ACC112 (cell line): Measurements from ENCODE around the gene B4GALT4.

Experiments
- H2AFZ ChIP-seq: fragments of 200-600 bp; sonication (generic); one replicate; pipeline ENCODE4 v1.6.0; 2017; ENCODE audit warnings: antibody characterized with exemption, low read length; ENCODE audit not compliant: unreplicated experiment
- H3K27ac ChIP-seq: fragments of 200-600 bp; sonication (generic); 2 replicates; pipeline ENCODE4 v1.5.1; 2014; ENCODE audit warnings: low read depth, mild to moderate bottlenecking, antibody characterized with exemption, low read length, moderate library complexity
- H3K27me3 ChIP-seq: fragments of 200-600 bp; sonication (generic); 2 replicates; pipeline ENCODE4 v1.6.1; 2014; ENCODE audit warnings: mild to moderate bottlenecking, antibody characterized with exemption, low read length, moderate library complexity, mixed read lengths; ENCODE audit not compliant: insufficient read depth
- H3K36me3 ChIP-seq: fragments of 200-600 bp; sonication (generic); 2 replicates; pipeline ENCODE4 v1.6.1; 2016; ENCODE audit warnings: mild to moderate bottlenecking, antibody characterized with exemption, low read length, moderate library complexity, mixed read lengths; ENCODE audit not compliant: insufficient read depth
- H3K4me1 ChIP-seq: fragments of 200-600 bp; sonication (generic); one replicate; pipeline ENCODE4 v1.6.1; 2016; ENCODE audit warnings: low read length, mixed read lengths; ENCODE audit not compliant: insufficient read depth, unreplicated experiment, control insufficient read depth
- H3K4me3 ChIP-seq: fragments of 200-600 bp; sonication (generic); 2 replicates; pipeline ENCODE4 v1.5.1; 2014; ENCODE audit warnings: mild to moderate bottlenecking, low read depth, low read length
- H3K79me2 ChIP-seq: fragments of 200-600 bp; sonication (generic); one replicate; pipeline ENCODE4 v1.6.0; 2016; ENCODE audit warnings: low read length; ENCODE audit not compliant: control insufficient read depth, unreplicated experiment, insufficient read depth

Gene B4GALT4

DNA sequence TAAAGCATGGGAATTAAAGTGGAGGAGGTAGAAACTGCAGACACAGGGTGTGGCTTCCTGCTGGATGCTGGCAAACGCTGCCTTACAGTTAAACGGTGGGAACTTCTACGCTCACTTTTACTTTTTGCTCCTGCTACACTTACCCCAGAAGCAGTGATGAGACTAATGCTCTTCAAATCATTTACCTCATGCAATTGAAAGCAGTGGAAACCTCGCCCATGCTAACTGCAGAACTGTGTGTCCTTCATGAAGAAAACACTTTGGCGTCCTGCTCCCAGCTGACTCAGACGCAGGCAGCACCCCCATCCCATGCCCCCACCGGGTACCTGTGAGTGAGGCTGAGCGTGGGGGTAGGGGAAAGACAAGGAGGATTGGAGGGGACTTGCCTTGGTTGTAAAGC lies 35.5 kb downstream of the B4GALT4 start:
- H3K27ac ChIP-seq = no peak overlapping the region
- H3K4me1 ChIP-seq = peaks cover 6% of the 10 kb centered on the region
- H3K36me3 ChIP-seq = no peaks in the 10 kb centered on the region
- H3K79me2 ChIP-seq = no peaks in the 10 kb centered on the region
- no peaks in the 10 kb centered on the region for H3K27me3 ChIP-seq
- H2AFZ ChIP-seq = peak overlapping the region; percentile 23
- H3K4me3 ChIP-seq = no peak overlapping the region; the same call in 1 of the 2 replicates

DNA sequence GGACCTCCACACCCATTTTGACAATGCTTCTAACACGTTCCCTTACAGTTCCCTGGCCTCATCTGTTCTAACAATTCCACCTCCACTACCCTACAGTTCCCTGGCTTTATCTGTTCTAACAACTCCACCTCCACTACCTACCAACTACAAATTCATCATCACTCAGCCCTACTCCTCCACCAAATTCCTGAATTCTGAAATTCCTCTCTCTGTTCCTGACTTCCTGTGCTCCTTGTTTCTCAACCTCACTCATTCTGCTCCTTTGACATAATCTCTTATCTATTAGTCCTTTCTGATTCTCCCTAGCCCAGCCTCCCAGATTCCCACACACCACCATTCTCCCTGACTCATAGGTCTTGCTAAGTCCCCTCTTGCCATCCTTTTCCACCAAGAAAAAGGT lies 44.8 kb downstream of the B4GALT4 start:
- H3K27ac ChIP-seq = no peak overlapping the region
- no peaks in the 10 kb centered on the region for H3K79me2 ChIP-seq
- H2AFZ ChIP-seq = no peak overlapping the region

DNA sequence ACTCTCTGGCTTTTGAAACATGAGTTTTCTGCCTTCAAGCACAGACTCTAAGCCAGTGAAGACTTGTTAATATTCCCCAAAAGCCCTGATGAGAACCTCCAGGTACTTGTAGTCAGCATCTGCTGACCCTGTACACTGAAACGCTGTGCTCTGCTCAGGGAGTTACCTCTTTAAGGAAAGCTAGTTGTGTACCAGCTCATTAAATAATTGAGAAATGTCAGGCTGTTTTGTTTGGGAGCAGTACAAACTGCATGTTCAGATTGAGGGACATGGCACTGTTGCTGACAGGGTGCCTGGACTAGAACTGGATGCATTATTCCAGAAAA lies 45.6 kb downstream of the B4GALT4 start:
- peak overlapping the region; percentile 15; the same call in 1 of the 2 replicates for H3K4me3 ChIP-seq
- peaks cover 24% of the 10 kb centered on the region for H3K4me1 ChIP-seq
- no peak overlapping the region for H2AFZ ChIP-seq
- H3K79me2 ChIP-seq = no peaks in the 10 kb centered on the region
- H3K27ac ChIP-seq = no peak overlapping the region; the same call in 1 of the 2 replicates
- no peaks in the 10 kb centered on the region for H3K27me3 ChIP-seq
- H3K36me3 ChIP-seq = no peaks in the 10 kb centered on the region

More for the DNA sequence above, 44.8 kb downstream of the B4GALT4 start:
- Histone ChIP-seq H3K4me3 (no peak overlapping the region), H3K36me3 (no peaks in the 10 kb centered on the region), H3K27me3 (no peaks in the 10 kb centered on the region), H3K4me1 (peaks cover 24% of the 10 kb centered on the region)

DNA sequence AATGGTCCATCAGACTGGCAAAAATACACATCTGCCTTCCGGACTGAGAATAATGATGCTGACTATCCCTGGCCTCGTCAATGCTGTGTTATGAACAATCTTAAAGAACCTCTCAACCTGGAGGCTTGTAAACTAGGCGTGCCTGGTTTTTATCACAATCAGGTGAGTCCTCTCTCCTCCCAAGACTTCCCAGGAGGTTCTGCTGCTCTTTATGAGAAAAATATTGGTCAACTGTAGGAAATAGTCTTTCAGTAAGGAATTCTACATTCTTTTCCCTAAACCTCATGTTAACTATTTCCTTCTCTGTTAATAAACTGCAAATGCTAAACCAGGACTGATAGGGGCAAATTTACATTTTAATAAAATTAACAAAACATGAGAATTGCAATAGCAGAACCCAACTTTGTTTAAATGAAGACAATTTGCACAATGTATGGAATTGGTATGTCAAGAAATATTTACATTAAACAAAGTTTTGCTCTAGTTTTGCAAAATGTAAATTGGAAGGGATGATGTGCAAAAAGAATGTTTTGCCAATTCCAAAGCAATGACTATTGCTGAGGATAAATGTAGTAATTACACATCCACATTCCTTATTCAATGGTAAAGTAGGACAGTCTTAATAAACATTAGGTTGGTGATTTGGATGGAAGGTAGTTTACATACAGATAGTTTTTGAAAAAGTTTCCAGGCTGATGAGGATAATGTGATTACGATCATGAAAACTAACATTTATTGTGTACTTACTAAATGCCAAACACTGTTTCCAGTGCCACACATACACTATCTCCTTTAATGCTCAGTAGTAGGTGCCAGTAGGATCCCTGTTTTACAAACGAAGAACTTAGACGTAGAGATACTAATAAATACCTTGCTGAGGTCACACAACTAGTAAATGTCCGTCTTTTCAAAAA lies 46.2 kb downstream of the B4GALT4 start:
- Histone ChIP-seq H2AFZ (no peak overlapping the region), H3K4me3 (peak overlapping the region; percentile 15; the same call in 1 of the 2 replicates), H3K27ac (no peak overlapping the region; the same call in 1 of the 2 replicates), H3K27me3 (no peaks in the 10 kb centered on the region), H3K4me1 (peaks cover 24% of the 10 kb centered on the region), H3K79me2 (no peaks in the 10 kb centered on the region), H3K36me3 (no peaks in the 10 kb centered on the region)

DNA sequence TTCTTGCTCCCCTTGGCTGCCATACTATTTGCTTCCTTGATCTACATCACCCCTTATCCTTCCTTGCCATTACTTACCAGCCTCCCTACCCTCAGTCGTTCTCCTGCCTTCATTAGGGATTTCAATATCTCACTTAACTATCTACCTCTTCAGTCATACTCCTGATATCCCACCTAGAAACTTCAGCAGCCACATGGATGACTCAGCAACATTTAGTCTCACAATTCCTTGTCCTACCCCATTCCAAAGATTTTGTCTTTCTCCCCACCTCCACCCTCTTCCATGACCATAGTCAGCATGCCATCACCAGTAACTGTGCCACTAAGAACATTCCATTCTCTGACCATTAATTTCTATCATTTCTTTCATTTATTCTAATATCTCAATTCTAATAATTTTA lies 48.9 kb downstream of the B4GALT4 start:
- no peaks in the 10 kb centered on the region for H3K27me3 ChIP-seq
- no peaks in the 10 kb centered on the region for H3K36me3 ChIP-seq
- H3K79me2 ChIP-seq = no peaks in the 10 kb centered on the region
- H2AFZ ChIP-seq = no peak overlapping the region
- H3K4me3 ChIP-seq = no peak overlapping the region
- peaks cover 33% of the 10 kb centered on the region for H3K4me1 ChIP-seq
- H3K27ac ChIP-seq = no peak overlapping the region

DNA sequence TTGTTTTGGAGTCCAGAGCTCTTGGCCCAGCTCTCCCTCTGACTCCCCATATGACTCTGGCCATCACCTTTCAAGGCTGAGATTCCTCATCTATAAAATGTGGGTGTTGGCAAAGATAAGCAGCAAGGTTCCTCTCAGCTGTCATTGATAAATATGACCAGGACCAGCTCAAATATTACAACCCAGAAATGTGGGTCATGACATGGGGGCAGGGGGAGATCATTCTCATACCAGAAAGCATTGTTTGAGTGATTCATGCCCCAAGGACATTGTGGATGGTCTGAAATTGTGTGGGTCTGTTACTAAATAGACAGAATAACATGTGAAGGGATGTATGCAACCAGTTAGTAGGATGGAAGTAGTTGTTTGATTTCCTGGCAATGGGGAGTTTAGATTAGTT lies 53.4 kb downstream of the B4GALT4 start:
- no peaks in the 10 kb centered on the region for H3K27me3 ChIP-seq
- H3K27ac ChIP-seq = no peak overlapping the region
- no peaks in the 10 kb centered on the region for H3K79me2 ChIP-seq
- H2AFZ ChIP-seq = no peak overlapping the region
- no peaks in the 10 kb centered on the region for H3K36me3 ChIP-seq
- H3K4me3 ChIP-seq = no peak overlapping the region
- H3K4me1 ChIP-seq = peaks cover 20% of the 10 kb centered on the region

DNA sequence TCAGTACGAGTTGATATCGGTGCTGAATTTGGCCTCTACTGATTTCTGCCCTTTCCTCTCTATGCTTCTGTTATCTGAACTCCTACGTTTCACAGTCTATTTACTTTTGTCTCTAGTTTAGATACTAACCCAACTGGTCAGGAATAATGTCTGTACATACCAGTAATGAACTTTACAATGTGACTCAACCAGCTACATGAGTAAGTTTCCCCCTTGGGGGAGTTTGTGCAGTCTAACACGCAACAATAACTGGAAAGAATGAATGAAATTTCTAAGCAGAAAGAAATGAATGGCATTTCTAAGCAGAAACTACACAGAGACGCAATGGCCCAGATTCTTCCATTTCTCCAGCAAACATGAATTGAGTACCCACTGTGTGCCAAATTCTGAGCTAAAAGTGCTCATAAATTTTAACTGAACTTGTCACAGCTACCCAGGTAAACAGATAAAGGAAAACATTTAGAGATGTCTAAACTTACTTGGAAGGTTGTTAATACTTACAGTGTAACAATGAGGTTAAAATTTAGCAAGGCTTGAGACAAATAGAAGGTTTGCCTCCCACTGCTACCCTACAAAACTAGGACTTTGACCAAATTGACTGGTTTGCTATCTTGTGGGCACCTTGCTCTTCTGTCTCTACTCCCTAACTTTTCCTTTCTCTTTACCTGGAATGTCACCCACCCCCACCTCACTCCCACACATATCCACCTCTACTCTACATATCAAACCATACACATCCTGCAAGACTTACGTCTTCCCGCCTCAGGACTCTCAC lies 55.7 kb downstream of the B4GALT4 start:
- Histone ChIP-seq H3K4me1 (peaks cover 27% of the 10 kb centered on the region), H3K27me3 (no peaks in the 10 kb centered on the region), H3K79me2 (no peaks in the 10 kb centered on the region), H3K36me3 (no peaks in the 10 kb centered on the region), H2AFZ (no peak overlapping the region), H3K27ac (peak overlapping the region; percentile 71), H3K4me3 (no peak overlapping the region)

DNA sequence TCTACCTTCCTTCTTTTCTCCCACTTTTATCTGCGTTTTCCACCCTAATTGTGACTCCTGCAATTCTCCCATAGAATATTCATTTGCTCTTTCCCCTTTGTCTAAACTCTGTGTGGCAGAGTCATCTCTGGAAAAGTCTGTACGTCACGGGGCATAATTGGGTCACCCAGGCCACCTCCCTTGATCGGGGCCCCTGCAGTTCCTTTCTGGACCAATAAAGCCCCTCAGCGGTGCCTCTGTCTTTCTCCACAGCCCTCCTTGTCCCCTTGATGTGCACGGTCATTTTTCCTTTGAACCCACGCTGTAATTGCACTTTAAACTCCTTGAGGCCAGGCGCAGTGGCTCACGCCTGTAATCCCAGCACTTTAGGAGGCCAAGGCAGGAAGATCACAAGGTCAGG lies 56.6 kb downstream of the B4GALT4 start:
- Histone ChIP-seq H3K79me2 (no peaks in the 10 kb centered on the region), H3K4me3 (no peak overlapping the region), H2AFZ (no peak overlapping the region), H3K36me3 (no peaks in the 10 kb centered on the region), H3K27ac (peak overlapping the region; percentile 71), H3K27me3 (no peaks in the 10 kb centered on the region), H3K4me1 (peaks cover 27% of the 10 kb centered on the region)

DNA sequence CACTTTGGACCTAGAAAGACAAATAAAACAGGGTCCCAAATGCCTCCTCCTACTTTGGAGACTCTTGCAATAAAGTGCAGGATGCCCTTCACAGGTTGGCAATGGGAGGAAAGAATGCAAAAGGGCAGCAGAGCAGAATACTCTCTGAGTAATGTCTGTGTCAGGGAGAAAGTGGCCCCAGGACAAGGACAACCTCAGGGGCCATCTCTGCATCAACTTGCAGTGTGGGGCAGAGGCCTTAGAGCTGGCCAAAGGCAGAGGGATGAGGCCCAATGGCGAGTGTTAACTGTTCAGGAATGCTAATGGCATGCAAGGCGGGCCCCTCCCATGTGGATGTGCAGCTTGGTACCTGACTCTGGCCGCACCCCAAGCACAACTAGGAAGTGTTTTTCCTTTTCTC lies 58.9 kb downstream of the B4GALT4 start:
- H3K79me2 ChIP-seq = no peaks in the 10 kb centered on the region
- H2AFZ ChIP-seq = no peak overlapping the region
- no peaks in the 10 kb centered on the region for H3K36me3 ChIP-seq
- peaks cover 24% of the 10 kb centered on the region for H3K4me1 ChIP-seq
- H3K27ac ChIP-seq = no peak overlapping the region
- no peak overlapping the region for H3K4me3 ChIP-seq
- no peaks in the 10 kb centered on the region for H3K27me3 ChIP-seq

DNA sequence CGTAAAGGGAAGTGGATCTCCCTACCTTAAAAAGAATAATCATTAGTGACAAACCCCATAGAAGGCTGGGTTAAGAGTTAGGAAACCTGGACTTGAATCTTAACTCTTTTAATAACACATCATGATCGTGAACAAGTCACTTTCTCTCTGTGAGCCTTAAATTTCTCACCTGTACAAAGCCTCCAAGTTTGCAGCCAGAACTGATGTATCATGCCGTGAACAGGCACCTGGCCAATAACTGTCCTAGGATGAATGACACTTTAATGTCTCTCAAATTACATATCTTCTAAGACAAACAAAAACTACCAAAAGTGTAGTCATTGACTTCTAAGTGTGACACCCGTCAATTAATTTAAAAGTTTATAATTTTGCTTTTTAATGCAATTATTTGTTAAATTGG lies 63.4 kb downstream of the B4GALT4 start:
- Histone ChIP-seq H3K27me3 (no peaks in the 10 kb centered on the region), H3K4me1 (peaks cover 26% of the 10 kb centered on the region), H2AFZ (no peak overlapping the region), H3K36me3 (no peaks in the 10 kb centered on the region), H3K27ac (no peak overlapping the region; the same call in 1 of the 2 replicates), H3K4me3 (no peak overlapping the region), H3K79me2 (no peaks in the 10 kb centered on the region)
